Activated CD4-positive, alpha-beta T cell treated with anti-CD3 and anti-CD28 coated beads for 36 hours (primary cell): ENCODE results near the gene NINL. TPM values are rescaled to one million over a fixed set of nuclear protein-coding genes. Genes with fewer than 3 reads are reported as not detected.
"Not testable (repeated sequence)": the region's sequence is repeated elsewhere in the genome, so short reads cannot be mapped to it uniquely, and the experiment has no call there.

ENCODE experiments used
- ATAC-seq: fragments of 200-7000 bp; cut with Tn5 transposase; one replicate; pipeline ENCODE4 v1.10.0; 2021; ENCODE audit warnings: mild to moderate bottlenecking, moderate library complexity
- CTCF ChIA-PET: fragments of 350-600 bp; sonication (Branson Sonifier 250); formaldehyde crosslinking; loops from one replicate; lab custom pipeline; 2021; ENCODE audit warnings: antibody characterized with exemption; lab: Charles Lee
- POLR2A ChIA-PET: fragments of 350-600 bp; sonication (Branson Sonifier 250); formaldehyde crosslinking; loops from one replicate; lab custom pipeline; 2021; ENCODE audit warnings: antibody characterized with exemption, inconsistent platforms; lab: Charles Lee
- DNase-seq: peaks from one replicate; pipeline ENCODE4 v3.0.0-alpha.2; 2020
- H3K27ac Mint-ChIP-seq: one replicate; pipeline ENCODE4 v1.8.0; 2021; ENCODE audit warnings: mixed read lengths
- H3K27me3 Mint-ChIP-seq: one replicate; pipeline ENCODE4 v1.8.0; 2021; ENCODE audit warnings: mixed read lengths
- H3K36me3 Mint-ChIP-seq: one replicate; pipeline ENCODE4 v1.8.0; 2021; ENCODE audit warnings: low read depth, mixed read lengths
- H3K4me1 Mint-ChIP-seq: one replicate; pipeline ENCODE4 v1.8.0; 2021; ENCODE audit warnings: mixed read lengths
- H3K4me3 Mint-ChIP-seq: one replicate; pipeline ENCODE4 v1.8.0; 2021; ENCODE audit warnings: mild to moderate bottlenecking, moderate library complexity, mixed read lengths
- H3K9me3 Mint-ChIP-seq: one replicate; pipeline ENCODE4 v1.8.0; 2021; ENCODE audit warnings: low read depth, mixed read lengths
- intact Hi-C, 2 experiments: fragments of 100-400 bp; cut with DNase I in 1 of 2; cut with micrococcal nuclease in 1 of 2; formaldehyde crosslinking; loops; one replicate each; pipeline versions ENCODE4 v1.14.2 to v1.15.1; 2022 to 2024; cut with DNase I, micrococcal nuclease
- total RNA-seq, 2 experiments: library from RNA; stranded (reverse); gene quantifications; one replicate each; pipeline ENCODE4 v1.2.3, GENCODE V29; 2021

NINL gene
- total RNA-seq, 2 experiments from 2014 or later = 3.3 to 4.1 TPM

- DNase-seq (no peak), ATAC-seq (no peak)
- Mint-ChIP-seq H3K27me3 (no peaks in the 10 kb centered on the region), H3K27ac (no peak overlapping the region), H3K9me3 (peaks cover 25% of the 10 kb centered on the region), H3K4me3 (no peak overlapping the region), H3K36me3 (peaks cover 34% of the 10 kb centered on the region), H3K4me1 (no peaks in the 10 kb centered on the region)
- ChIA-PET CTCF (no interaction called here), POLR2A (no interaction called here)
- intact Hi-C loops = loop anchor here in 1 of 2 experiments (10.0 kb wide), 1 partner anchor 64 kb away; no protein-coding TSS in a partner anchor
Observed at GRCh38 chr20:25510721-25511120, 74.6 kb downstream of the NINL start.

- H3K27ac Mint-ChIP-seq = no peak overlapping the region
- DNase-seq = no peak
- H3K27me3 Mint-ChIP-seq = no peaks in the 10 kb centered on the region
- no peaks in the 10 kb centered on the region for H3K4me1 Mint-ChIP-seq
- no peak for ATAC-seq
- POLR2A ChIA-PET = interaction anchor here (0.6 kb wide), 1 partner anchor 235 kb away, joined by 3 read pairs; no protein-coding TSS in a partner anchor
- H3K9me3 Mint-ChIP-seq = peaks cover 22% of the 10 kb centered on the region
- CTCF ChIA-PET = no interaction called here
- H3K4me3 Mint-ChIP-seq = no peak overlapping the region
- H3K36me3 Mint-ChIP-seq = peaks cover 29% of the 10 kb centered on the region
- intact Hi-C loops = loop anchor here in 1 of 2 experiments (10.0 kb wide), 1 partner anchor 65 kb away; no protein-coding TSS in a partner anchor
Observed at GRCh38 chr20:25510202-25510601, 75.1 kb downstream of the NINL start.

DNA sequence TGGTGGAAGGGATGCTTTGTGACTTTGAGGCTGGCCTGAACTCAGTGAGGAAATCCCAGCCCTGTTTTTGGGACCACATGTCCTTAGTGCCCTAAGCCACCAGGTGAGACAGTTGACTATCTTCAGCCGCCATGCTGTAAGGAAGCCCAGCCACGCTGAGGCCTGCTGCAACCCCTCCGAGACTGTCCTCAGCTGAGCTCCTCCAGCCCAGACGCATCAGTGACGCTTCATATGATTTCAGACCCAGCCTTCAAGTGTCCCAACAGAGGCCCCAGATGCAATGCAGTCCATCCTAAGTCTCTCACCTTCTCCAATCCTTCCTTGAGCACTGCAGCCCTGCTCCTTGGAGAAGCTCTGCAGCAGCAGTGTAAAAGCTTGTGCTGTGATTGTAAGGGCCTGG, 76.2 kb downstream of the NINL start:
- CTCF ChIA-PET = no interaction called here

DNA sequence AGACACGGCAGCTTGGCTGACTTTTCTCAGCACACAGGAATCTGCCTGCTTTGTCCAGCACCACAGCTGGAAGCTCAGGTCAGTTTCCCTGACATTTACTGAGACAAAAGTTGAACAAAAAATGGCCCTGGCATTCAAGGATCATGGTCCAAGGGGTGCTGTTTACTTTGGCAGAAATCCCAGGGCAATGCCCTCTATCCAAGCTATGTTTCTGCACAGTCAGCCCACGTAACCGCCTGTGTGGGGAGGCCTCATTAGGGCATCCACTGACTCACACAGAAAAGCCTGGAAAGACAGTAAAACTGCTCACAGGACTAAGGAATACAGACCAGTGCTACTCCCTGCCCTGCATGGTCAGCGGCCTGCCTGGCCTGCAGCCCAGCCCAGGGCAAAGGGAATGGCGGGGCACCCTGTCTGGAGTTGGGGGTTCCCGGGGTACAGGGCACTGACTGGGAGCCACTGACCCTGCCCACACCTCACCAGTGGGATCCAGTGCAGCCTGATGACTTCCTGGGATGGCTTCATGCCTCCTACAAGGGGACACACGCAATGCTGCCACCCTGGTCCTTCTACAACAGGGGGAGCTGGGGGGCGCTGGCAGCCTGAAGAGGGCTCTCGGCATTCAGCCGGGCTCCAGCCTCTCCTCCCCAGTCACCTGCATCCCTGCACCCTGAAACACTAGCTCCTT, 77.1 kb downstream of the NINL start:
- POLR2A ChIA-PET = no interaction called here
- no peak overlapping the region for H3K4me3 Mint-ChIP-seq

More for the DNA sequence above, 76.2 kb downstream of the NINL start:
- no peak for DNase-seq
- Mint-ChIP-seq H3K27ac (no peak overlapping the region), H3K4me3 (no peak overlapping the region), H3K27me3 (no peaks in the 10 kb centered on the region), H3K9me3 (peaks cover 11% of the 10 kb centered on the region), H3K4me1 (no peaks in the 10 kb centered on the region), H3K36me3 (peaks cover 18% of the 10 kb centered on the region)
- ATAC-seq = no peak
- intact Hi-C loops = loop anchor here in 1 of 2 experiments (10.0 kb wide), 1 partner anchor 46 kb away; no protein-coding TSS in a partner anchor
- POLR2A ChIA-PET = no interaction called here

DNA sequence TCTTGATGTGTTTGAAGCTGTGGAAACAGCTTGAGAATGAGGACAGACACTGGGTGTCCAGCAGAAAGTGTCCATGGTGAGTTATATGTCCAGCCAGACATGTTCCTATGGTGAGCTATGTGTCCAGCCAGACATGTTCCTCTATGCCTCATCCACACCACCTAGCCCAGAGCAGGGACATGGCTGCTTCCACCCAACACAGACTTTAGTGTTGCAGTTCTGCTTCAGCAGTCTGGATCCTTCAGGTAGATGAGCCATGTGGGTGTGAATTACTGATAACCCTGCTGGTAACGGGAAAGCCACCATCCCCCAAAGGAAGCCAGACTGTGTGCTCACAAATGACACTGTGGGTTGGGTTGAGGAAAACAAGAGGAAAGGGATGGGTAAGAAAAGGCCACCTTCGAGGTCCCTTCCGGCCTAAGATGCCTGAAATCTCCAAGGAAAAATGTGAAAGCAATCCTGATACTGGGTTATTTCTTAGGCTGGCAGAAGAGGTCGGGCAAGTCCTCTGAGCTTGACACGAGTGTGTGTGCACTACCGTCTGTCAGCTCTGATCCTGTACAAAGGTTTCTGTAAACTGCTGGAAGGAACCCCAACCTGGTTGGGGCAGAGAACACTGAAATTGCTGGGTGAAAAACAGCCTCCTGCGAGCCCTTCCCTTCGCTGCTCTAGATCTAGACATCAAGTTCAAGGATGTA, 77.8 kb downstream of the NINL start:
- Mint-ChIP-seq H3K4me3 (no peak overlapping the region), H3K36me3 (peaks cover 9% of the 10 kb centered on the region), H3K27ac (no peak overlapping the region), H3K9me3 (no peaks in the 10 kb centered on the region), H3K27me3 (no peaks in the 10 kb centered on the region), H3K4me1 (no peaks in the 10 kb centered on the region)
- CTCF ChIA-PET = no interaction called here
- DNase-seq (no peak), ATAC-seq (no peak)
- POLR2A ChIA-PET = no interaction called here
- intact Hi-C loops = loop anchor here in 1 of 2 experiments (10.0 kb wide), 1 partner anchor 47 kb away; no protein-coding TSS in a partner anchor

More for the DNA sequence above, 77.1 kb downstream of the NINL start:
- ATAC-seq (no peak), DNase-seq (no peak)
- peaks cover 5% of the 10 kb centered on the region for H3K9me3 Mint-ChIP-seq
- intact Hi-C loops = loop anchor here in 1 of 2 experiments (10.0 kb wide), 1 partner anchor 47 kb away; no protein-coding TSS in a partner anchor
- no peaks in the 10 kb centered on the region for H3K27me3 Mint-ChIP-seq
- no peaks in the 10 kb centered on the region for H3K4me1 Mint-ChIP-seq
- CTCF ChIA-PET = no interaction called here
- peaks cover 15% of the 10 kb centered on the region for H3K36me3 Mint-ChIP-seq
- no peak overlapping the region for H3K27ac Mint-ChIP-seq

- POLR2A ChIA-PET = no interaction called here
- H3K4me1 Mint-ChIP-seq = no peaks in the 10 kb centered on the region
- peaks cover 6% of the 10 kb centered on the region for H3K36me3 Mint-ChIP-seq
- intact Hi-C loops = loop anchor here in 1 of 2 experiments (10.0 kb wide), 1 partner anchor 50 kb away; no protein-coding TSS in a partner anchor
- no peaks in the 10 kb centered on the region for H3K9me3 Mint-ChIP-seq
- H3K27me3 Mint-ChIP-seq = no peaks in the 10 kb centered on the region
- no peak overlapping the region for H3K4me3 Mint-ChIP-seq
- DNase-seq = no peak
- CTCF ChIA-PET = no interaction called here
- no peak overlapping the region for H3K27ac Mint-ChIP-seq
- ATAC-seq = no peak
Observed at GRCh38 chr20:25504366-25505135, 80.8 kb downstream of the NINL start.

DNA sequence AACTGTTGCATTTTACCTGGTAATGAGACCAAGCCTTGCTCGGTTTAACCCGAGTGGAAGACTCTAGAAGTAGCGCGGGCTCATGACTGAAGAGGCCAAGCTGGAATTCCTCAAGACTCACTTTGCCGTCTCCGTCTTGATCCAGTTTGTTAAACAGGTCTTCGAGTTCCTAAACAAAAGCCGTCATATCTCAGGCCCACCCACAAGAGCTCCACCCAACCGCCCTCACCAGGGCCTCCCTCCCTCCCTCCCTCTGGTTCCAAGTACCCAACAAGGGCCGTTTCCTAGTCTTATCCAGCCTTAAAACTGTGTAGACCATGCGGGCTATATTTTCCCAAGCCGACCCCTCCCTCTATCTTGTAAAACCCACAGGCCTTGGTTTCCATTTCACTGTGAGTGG, 81.4 kb downstream of the NINL start:
- no peaks in the 10 kb centered on the region for H3K4me1 Mint-ChIP-seq
- no peak overlapping the region for H3K4me3 Mint-ChIP-seq
- no peaks in the 10 kb centered on the region for H3K27me3 Mint-ChIP-seq
- no peak overlapping the region for H3K27ac Mint-ChIP-seq
- intact Hi-C loops = loop anchor here in 1 of 2 experiments (10.0 kb wide), 1 partner anchor 51 kb away; no protein-coding TSS in a partner anchor
- ChIA-PET POLR2A (no interaction called here), CTCF (no interaction called here)
- no peak for ATAC-seq
- H3K36me3 Mint-ChIP-seq = peaks cover 2% of the 10 kb centered on the region
- H3K9me3 Mint-ChIP-seq = no peaks in the 10 kb centered on the region
- DNase-seq = no peak

DNA sequence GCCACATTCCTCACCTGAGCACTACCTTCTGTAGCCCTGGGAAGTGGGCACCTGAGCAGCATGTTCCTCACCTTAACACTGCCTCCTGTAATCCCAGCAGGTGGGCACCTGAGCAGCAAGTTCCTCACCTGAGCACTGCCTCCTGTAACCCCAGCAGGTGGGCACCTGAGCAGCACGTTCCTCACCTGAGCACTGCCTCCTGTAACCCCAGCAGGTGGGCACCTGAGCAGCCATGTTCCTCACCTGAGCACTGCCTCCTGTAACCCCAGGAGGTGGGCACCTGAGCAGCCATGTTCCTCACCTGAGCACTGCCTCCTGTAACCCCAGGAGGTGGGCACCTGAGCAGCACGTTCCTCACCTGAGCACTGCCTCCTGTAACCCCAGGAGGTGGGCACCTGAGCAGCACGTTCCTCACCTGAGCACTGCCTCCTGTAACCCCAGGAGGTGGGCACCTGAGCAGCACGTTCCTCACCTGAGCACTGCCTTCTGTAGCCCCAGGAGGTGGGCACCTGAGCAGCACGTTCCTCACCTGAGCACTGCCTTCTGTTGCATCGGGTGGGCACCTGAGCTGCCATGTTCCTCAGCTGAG, 82.2 kb downstream of the NINL start:
- H3K36me3 Mint-ChIP-seq, POLR2A ChIA-PET, DNase-seq, ATAC-seq, H3K27ac Mint-ChIP-seq, CTCF ChIA-PET, H3K4me3 Mint-ChIP-seq, H3K9me3 Mint-ChIP-seq, H3K27me3 Mint-ChIP-seq, H3K4me1 Mint-ChIP-seq: not testable (repeated sequence)
- intact Hi-C loops = loop anchor here in 1 of 2 experiments (10.0 kb wide), 1 partner anchor 52 kb away; no protein-coding TSS in a partner anchor

GRCh38 chr20:25500880-25501351, 84.4 kb downstream of the NINL start:
- Mint-ChIP-seq H3K27ac (no peak overlapping the region), H3K27me3 (no peaks in the 10 kb centered on the region), H3K36me3 (no peaks in the 10 kb centered on the region), H3K4me1 (no peaks in the 10 kb centered on the region), H3K4me3 (no peak overlapping the region), H3K9me3 (no peaks in the 10 kb centered on the region)
- DNase-seq (no peak), ATAC-seq (no peak)
- intact Hi-C loops = loop anchor here in 1 of 2 experiments (10.0 kb wide), 1 partner anchor 54 kb away; no protein-coding TSS in a partner anchor
- POLR2A ChIA-PET = no interaction called here
- CTCF ChIA-PET = no interaction called here

- ChIA-PET POLR2A (no interaction called here), CTCF (no interaction called here)
- no peaks in the 10 kb centered on the region for H3K9me3 Mint-ChIP-seq
- H3K27ac Mint-ChIP-seq = no peak overlapping the region
- H3K4me1 Mint-ChIP-seq = no peaks in the 10 kb centered on the region
- H3K4me3 Mint-ChIP-seq = no peak overlapping the region
- ATAC-seq (no peak), DNase-seq (no peak)
- H3K36me3 Mint-ChIP-seq = no peaks in the 10 kb centered on the region
- no peaks in the 10 kb centered on the region for H3K27me3 Mint-ChIP-seq
- intact Hi-C loops = loop anchor here in 1 of 2 experiments (10.0 kb wide), 2 partner anchors 55 to 65 kb away; no protein-coding TSS in a partner anchor
Observed at GRCh38 chr20:25499855-25500434, 85.4 kb downstream of the NINL start.
